HG02938 (cell line): Measurements from ENCODE around the gene SCN4A.

Experiments used
- ATAC-seq: cut with Tn5 transposase; IDR thresholded peaks from one replicate; pipeline ENCODE4 v1.9.1; 2021; ENCODE audit warnings: mild to moderate bottlenecking, moderate library complexity; ENCODE audit not compliant: unreplicated experiment

The SCN4A gene

DNA sequence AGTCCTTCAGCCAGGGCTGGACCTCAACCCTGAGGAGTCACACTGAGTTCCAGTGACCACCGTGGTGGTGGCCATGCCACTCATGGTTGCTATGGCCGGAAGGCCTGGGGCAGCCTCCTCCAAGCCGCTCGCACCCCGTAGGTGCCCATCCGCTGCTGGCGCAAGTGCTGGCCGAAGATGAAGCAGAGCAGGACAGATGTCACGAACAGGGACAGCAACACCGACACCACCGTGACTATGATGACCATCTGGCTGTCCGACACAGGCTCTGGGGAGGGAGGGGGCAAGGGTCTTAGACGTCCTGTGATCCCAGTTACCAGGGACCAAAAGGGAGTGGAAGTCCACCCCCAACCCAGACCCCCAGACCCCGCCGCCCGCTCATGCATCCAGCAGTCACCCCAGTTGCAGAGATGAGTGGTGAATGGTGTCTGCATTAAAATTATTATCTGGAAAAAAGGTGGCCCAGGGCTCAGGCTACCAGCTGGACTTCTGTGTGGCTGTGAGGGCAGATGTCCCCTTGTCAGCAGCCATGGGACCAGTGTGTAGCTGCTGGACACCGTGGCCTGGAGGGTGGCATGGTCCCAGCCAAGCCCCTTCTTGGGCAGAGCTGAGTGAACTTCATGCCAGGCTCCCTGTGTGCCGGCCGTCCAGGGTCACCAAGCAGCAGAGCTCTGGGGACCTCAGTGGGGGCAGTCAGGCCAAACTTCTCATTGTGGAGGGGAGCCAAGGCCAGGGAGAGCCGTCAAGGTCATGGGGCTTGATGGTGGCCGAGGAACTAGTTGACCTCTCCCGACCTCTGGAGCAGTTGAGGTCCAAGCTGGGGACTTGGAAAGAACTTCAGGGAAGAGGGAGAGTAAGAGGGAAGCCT is 30.2 kb upstream of the SCN4A start:
- no peak for ATAC-seq

DNA sequence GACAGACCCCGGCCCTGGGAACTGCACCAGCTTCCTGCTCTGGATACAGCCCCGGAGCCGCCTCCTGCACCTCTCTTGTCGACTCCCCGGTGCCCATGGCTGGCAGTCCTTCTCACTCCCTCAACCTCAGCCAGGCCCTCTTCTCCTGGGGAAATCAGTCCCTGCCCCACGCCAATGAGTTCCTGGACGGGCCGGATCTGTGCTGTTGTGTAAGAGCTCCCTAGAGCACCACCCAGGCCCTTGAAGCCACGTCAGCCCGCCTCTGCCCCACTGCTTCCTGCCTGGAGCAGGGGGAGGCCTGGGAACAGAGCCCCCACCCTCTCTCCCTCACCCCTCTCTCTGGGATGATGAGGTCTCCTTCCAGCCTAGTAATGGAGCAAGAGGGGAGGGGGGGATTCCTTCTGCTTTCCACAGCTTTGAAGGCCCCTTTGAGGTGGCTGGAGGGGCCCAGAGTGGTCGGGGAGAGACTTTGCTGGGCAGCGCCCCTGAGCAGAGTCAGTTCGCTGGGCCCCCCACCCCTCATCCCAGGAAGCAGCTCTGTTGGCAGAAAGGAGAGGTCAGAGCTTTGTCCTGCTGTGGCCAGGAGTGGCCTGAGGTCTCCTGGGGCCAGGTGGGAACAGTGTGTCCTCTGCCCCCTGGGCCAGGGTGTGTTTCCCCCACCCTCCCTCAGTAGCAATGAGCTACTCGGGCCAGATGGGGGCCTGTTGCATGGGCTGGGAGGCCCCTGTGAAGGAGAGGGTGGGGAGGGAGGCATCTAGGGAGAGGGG is 29.2 kb upstream of the SCN4A start:
- no peak for ATAC-seq

DNA sequence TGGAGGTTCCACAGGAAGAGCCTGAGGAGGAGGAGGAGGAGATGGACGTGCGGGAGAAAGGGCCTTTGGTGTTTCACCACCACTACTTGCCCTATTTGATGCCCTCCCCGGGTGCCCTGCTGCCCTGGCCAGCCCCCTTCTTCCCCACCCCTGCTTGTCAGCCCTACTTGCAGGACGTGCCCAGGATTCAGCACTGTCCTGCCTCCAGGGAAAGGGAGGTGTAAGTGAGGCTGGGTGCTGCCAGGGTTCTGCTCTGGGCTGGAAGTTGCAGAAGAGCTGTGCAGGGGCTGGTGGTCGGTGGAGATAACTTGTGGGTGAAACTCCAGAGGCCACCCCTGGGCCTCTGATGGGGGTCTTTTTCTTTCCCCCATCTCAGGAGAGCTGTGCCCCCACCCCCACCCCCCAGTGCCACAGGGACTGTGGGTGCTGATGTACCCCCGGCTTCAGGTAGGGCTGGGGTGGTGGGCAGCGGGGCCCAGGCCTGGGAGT is 28.4 kb upstream of the SCN4A start:
- no peak for ATAC-seq

DNA sequence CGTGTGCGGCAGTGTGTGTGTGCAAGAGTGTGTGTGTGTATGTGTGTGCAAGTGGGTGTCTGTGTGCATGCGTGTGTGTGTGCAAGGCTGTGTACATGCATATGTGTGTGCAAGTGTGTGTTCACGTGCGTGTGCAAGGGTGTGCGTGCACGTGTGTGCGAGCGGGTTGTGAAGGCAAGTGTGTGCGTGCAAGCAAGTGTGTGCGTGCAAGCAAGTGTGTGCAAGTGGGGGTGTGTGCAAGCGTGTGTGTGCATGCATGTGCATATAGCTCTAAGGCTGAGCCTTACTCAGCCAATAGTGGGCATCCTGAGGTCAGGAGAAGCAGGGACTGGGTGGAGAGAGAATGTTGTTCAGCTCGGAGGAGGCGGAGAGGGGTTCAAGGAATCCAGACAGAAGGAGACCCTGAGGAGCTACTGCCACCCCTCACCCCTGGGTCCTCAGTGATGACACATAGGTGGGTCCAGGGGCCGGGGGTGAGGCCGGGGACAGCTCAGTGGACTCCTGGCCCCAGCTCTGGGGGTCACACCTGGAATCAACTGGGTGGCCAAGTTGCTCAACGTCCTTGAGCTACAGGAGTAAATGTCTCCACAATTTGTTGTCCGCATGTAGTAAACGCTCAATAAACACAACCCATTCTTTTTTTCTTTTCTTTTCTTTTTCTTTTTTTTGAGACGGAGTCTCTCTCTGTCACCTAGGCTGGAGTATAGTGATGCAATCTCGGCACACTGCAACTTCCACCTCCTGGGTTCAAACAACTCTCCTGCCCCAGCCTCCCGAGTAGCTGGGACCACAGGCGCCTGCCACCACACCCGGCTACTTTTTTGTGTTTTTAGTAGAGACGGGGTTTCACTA is 27.2 kb upstream of the SCN4A start:
- ATAC-seq: no peak

DNA sequence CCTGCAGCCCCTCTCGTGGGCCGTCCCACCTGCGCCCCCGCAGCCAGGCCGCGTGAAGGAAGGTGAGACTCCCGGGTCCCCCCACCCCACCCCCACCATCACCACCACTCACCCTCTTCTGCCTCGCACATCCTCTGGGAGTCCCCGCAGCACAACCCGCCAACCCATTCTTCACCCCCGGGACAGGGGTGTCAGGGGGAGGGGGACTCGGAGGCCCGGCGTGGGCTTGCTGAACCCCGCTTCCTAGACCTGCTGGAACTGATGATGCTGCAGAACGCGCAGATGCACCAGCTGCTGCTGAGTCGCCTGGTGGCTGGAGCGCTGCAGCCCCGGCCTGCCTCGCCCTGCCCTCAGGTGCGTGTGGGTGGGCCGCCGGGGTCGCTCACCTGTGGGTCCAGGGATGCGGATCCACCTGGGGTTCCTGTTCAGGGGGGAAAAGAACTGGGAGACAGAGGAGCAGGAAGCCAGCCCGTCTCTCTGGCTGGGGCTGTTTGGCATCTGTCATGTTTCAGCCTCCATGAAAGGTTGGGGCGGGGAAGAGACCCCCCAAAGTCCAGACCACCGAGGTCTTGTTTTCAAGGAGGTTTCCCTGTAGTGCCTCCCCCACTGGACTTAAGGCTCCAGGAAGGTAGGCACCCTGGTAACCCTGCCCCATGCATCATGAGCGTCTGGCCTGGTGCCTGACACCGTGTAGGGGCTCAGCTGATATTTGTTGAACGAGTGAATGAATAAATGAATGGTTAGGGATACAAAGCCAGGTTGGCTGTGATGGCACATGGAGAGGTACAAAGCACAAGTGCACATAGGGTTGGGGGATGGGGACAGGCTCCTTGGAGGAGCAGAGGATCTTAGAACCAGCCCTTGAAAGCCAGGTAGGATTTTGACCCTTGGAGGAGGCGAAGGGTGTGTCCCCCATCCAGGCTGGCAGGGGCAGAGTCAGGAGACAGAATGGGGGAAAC is 26.3 kb upstream of the SCN4A start:
- no peak for ATAC-seq

DNA sequence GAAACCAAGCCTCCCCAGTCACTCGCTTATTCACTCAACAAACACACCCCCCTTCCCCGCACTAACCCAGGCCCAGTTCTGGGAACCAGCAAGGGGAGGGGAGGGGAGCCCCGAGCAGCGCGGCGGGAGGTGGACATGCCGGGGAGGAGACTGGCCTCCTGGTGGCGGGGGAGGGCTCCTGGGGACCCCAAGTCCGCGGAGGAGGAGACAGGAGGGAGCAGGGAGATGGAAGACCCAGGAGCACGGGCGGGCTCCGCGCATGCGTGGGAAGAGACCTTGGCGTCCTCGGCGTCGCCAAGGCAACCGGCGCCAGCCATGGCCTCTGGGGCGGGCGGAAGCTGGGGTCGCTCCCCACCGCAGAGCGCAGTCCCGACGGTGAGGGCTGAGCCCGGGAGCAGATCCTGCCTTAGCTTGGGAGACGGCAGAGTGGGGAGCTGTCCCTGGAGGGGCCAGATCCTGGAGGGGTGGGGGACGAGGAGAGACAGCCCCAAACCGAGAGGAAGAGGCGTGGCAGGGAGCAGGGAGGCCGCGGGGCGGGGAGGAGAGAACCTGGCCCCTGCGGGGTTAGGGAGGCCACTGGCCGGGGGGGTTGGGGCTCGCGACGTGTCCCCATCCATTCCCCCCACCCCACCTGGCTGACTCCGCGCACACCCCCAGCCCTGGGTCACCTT is 25.5 kb upstream of the SCN4A start, which contains the start of gene PRR29:
Gene PRR29, plus strand, starts transcription at position 302 of the 671 bp plus-strand sequence. Its CDS starts 14 bp downstream, at position 316.
- no peak for ATAC-seq

DNA sequence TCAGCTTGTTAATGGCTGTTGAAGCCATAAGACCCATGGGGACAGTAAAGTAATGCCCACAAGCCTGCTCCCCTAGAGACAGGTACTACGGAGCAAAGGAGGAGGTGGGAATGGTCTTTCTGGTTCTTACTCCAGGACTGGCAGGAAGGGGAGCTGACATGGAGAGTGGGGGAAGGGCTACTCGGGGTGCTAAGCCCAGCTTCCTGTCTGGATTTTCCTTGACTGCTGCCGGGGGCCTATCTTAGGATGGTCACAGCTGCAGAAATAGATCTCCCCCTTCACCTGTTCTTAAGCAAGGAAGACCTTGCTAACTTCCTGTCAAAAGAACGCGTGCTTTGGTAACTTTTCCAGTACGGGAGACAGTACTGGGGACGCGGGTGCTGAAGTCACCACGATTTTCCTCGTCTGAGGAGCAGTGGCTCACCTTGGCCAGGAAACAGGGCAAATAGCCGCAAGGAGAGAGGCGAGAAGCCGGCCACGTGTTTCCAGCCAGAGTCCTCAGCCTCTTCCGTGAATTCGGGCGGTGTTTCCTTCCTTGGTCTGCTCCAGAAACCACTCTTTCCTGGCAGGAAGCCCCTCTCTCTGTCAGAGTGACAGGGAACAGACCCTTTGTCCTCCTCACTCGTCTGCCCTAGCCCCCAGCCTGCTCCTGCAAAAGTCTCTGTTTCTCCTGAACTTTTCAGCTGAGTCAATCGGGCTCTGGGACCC is 24.8 kb upstream of the SCN4A start:
- no peak for ATAC-seq

DNA sequence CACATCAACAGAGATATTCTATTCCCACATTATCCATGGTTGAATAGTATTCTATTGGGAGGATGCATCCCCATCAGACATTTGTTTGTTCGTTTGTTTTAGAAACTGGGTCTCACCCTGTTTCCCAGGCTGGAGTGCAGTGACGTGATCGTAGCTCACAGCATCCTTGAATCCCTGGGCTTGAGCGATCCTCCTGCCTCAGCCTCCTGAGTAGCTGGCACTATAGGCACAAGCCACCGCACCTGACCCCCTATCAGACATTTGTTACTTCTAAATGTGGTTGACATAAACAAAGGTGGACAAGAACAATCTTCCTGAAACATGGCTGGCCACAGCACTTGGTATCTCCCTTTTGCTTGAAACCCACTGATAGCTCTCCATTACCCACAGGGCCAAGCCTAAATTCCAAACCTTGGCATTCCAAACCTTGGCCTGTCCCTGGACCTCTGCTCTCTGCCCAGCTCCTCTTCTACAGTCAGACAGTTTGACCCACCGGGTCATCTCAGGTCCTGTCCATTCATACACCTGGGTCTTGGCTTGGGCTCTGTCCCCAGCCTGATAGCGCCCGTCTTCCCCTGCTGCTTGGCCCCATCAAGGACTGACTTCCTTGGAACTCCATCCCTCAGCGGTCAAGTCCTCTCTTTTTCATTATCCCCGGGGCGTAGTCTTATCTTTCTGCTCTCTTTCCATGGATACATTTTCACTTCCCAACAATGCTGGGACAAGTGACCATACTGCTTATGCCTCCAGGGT is 23.9 kb upstream of the SCN4A start:
- no peak for ATAC-seq

DNA sequence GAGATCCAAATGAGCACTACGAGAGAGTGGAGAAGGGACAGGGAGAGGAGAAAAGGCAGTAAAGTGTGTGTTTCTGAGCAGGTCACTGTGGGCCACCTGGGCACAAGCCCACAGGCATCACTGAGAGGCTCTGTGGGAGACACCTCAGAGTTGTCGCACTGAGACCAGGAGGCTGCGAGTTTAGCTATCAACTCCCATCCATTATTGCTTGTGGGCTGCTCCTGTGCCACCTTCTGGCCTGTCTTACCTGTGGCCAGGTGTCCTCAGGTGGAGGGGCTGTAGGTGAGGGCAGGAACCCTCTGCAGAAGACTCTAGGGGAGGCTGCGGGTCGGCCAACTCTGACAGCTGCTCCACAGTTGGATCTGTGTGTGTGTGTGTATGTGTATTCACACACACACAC is 22.9 kb upstream of the SCN4A start:
- ATAC-seq: no peak

DNA sequence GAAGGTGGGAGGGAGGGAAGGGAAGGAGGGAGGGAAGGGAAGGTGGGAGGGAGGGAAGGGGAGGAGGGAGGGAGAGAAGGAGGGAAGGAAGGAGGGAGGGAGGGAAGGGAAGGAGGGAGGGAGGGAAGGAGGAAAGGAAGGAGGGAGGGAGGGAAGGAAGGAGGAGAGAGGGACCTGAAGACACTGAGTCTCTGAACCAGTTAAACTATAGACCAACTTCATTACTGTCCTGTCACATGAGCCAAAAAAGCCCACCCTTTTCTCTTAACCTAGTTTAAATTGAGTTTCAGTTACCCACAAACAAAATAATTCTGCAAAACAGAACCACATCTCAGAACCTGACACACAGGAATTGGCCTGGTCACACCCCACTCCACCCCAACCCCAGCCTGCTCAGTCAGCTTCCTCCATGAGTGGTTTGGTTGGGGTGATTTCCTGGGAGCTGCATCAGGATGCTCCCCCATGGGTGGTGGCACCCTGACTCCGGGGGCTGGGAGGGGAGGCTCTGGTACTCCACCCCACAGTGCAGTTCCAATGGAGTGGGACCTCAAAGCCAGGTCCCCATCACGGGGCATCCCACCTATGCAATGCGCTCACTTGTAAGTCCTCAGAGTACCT is 20.8 kb upstream of the SCN4A start:
- ATAC-seq: no peak

DNA sequence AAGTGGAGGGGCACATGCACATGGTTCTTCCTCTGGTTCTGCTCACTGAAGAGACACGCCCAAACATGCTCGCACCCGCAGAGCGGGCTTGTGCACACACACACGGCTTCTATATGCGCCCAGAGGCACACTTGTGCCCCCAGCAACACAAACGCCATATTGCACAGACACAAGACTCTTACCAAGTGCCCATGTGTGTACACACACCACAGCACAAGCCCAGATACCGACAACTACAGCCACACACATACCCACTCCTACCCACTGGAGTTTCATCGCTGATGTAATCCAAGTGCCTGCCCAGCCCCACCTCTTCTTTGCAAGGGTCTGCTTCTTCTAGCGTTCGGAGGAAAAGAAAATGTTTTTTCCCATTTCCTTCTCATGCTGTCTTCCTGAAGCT is 18.9 kb upstream of the SCN4A start:
- ATAC-seq: no peak

DNA sequence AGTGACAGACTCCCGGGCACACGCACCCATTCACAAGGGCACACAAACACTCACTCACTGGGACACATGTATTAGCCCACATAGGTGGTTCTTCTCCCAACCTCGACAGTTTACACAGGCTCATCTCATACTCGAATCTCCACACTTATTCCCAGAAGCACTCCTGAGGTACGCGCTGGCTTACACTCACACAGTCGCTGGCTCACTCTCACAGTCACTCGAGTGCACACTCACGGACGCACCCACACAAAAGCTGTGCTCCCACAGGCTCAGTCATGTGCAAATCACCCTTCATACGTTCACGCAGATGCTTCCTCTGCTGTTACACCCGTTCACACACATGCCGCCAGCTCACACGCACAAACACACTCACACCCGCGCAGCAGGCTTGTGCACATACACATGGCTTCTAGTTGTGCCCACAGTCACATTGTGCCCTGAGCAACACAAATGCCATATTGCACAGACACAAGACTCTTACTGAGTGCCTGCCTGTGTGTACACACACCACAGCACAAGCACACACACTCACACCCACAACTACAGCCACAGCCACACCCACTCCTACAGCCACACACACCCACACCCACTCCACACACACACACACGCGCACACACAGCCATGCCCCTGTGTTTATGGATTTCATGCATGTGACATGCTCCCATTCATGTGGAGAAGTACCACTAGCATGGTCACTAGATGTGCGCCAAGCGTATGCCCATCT is 17.1 kb upstream of the SCN4A start:
- no peak for ATAC-seq

DNA sequence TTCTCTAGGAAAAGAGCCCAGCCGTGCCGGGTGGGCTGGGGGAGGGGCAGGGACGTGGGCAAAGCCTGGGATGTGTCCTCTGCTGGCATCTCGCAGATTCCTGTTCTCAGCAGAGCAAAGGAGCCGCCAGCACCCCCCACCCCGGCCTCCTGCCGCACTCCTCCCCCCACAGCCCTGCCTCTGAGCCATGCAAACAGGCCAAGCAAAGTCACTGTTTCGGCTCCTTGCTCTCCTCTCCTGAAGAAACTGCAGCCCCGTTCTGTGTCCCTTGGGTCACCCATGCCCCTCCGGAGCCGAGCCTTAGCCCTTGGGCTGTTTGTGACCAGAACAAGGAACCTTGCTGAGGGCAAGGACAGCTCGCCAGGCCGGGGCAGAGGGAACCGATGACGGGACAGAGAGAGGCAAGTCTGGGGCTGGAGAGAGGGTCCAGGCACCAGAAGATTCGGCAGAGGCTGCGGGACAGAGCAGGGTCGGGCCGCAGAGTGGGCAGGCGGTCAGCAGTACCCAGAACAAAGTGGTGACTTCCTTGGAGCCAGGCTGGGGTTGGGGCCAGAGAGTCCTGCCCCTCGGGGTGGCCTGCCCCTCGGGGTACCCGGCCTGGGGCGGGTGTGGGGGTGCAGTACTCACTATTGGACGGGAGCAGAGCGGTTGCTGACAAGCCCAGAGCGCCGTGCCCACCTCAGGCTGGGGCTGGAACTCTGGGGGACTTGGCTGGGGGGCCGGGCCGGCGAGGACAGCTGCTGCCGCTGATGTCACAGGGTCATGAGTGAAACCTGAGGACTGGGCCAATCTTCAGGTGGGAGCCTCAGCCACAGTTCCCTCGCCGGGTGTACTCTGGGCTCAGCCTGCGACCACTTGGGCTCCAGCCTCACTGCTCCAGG is 16.3 kb upstream of the SCN4A start:
- no peak for ATAC-seq

DNA sequence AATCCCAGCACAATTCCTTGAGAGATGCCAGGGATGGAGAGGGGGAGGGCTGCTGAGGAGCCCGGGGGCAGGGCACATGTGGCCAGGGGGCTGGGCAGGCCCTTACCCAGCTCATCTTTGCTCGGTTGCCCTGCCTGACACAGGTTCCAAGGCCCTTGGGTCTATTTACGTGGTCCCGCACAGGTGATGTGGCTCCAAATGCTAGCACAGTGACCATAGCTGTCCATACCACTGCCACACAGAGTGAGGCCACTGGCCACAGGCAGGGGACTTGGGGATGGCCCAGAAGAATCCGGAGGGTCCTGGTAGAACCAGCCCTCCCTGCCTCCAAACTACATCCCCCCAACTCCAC is 15.4 kb upstream of the SCN4A start:
- ATAC-seq: no peak

DNA sequence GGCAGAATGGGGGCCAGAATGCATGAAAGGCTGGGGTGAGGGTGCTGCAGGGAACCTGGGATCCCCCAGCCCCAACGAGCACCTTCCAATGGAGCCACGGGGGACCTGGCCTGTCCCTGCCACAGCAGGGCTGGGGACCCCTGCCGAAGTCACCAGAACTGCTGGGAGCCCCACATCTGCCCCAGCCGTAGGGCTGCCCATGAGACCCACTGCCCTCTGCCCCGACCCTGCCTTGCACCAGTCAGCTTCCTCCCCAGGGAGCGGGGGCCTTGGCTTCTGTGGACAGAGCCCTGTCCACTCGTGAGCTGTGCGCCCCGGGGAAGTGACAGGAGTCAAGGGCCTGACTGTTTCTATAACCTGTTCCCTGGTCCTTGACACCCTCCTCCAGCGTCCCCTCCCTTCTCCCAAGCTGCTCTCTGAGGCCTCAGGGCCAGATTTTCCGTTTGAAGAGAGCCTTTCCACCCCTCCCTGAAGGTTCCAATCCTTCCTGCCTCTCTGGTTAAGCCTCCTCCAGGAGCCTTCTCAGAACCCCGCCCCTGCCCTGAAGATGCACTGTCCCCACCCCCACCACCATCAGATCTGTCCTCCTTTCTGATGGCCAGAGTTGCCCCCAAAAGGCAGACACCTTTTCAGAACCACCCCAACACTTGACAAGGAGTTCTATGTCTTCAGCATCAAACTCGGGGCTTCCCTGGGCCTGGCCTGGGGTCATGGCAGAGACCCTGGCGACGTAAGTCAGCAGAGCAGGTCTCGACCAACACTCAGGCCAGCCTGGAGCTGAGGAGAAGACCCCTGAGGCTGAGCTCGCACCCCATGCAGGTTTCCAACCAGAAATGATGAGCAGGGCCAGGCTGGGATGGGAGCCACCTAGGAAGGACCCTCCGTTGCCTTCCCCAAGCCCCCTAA is 14.8 kb upstream of the SCN4A start:
- ATAC-seq: no peak
